NCI-H2227 (cell line): ENCODE data around the gene MAPRE2.

Experiments
- DNase-seq: peaks from one replicate; lab custom pipeline; 2025; ENCODE audit not compliant: unreplicated experiment; lab: John Stamatoyannopoulos, UW

The MAPRE2 gene

DNA sequence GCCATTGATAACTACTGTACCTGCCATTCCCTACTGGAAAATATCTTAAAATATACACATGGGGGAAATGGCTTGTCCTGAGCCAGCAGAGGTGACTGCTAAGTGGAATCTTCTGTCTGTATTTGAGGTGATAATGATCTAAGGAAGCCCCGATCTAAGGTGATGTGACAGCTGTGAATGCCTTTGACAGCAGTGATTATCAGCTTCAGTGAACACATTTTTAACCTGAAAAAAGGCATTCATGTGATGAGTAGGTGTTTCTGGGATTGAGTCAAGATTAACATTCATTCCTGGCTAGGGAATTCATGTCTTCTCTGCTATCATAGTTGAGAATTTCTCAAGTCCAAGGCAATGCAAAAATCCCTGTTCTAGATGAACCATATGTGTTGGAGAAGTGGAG is 9.1 kb upstream of the MAPRE2 start:
- no peak for DNase-seq

GRCh38 chr18:35038029-35038428 is 3.2 kb upstream of the MAPRE2 start:
- DNase-seq = no peak

DNA sequence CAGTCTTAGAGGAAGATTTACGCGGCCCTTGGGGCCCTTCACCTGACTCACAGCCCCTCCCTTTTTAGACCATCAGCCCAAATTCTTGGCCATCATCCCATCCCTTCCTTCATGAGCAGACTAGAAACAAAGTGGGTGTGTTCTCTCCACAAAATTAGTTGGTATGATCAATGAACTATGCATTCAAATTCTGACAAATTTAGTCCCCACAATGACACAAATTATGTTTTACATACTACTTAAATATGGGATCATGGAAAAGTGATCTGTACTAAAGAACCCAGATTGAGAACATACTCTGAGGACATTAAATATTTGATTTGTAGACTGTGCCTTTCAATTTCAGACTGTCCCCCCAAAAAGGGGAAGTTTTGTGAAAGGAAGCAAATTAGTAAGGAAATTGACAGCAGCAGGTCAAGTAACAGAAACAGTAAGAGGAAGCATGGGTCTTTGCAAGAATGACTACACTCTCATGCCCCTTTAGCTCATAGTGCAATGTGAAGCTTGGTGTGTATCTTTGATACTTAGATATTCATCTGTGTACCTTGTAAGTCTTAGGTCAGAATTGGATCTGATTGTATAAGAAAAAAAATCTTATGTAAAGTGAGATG is 2.2 kb upstream of the MAPRE2 start:
- no peak for DNase-seq

- no peak for DNase-seq
Observed at GRCh38 chr18:35040638-35040987, 600 bp upstream of the MAPRE2 start.

- DNase-seq = peak; percentile 63
Observed at GRCh38 chr18:35041815-35042387, 688 bp downstream of the MAPRE2 start.

GRCh38 chr18:35042389-35043071 is 1.3 kb downstream of the MAPRE2 start:
- no peak for DNase-seq

DNA sequence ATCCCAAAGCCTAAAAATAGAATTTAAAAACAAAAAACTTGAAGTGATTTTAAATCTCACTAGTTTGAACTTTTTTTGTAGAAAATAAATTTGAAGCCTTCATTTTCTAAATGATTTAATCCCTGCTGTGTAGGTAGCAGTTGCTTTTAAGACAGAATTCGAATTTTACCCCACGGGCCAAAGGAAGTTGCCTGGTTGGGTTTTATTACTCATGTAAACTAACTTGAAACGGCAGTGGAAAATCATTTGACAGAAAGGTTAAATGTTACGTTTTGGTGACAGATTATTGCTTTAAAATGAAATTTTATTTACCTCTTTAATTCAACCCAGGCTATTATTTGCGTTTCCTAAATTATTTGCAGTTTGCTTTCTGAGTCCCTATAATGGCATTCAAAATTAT is 2.0 kb downstream of the MAPRE2 start:
- DNase-seq = no peak

DNA sequence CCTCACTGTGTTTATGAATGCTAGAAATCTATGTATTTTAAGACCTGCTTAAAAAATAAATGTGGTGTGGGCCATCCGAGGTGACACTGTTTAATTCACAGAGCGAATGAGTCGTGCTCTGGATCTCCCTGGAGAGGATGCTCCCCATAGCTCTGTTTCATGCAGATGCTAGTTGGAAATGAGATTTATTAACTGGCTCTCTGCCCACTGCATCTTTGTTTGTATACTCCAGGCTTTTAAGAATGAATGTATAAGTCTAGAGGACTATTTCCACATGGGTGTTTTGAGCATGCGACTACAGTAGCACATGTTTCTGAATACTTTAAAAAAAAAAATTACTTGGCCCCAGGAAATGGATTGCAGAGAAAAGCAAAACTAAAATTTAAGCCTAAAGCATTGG is 3.9 kb downstream of the MAPRE2 start:
- DNase-seq = no peak

GRCh38 chr18:35045806-35046205 is 4.6 kb downstream of the MAPRE2 start:
- no peak for DNase-seq

DNA sequence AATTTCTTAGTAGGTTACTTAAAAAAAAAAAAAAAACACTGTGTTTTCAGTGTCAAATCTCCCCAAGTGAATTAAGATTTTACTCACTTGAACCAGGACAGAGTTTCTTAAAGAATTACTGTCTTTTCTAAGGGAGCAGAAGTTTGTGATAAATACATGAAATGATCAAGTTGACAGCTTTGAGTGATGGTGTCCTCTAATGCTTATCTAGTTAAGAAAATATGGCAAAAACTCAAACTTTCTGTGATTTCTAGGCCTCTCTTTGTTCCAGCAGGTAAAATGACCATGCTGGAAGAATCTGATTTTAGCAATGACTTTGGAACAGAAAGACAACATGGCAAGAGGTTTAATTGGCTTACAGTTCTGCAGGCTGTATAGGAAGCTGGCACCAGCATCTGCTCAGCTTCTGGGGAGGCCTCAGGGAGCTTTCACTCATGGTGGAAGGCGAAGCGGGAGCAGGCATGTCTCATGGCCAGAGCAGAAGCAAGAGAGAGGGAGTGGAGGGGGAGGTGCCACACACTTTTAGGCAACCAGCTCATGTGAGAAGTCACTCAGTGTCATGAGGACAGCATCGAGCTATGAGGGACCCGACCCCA is 6.6 kb downstream of the MAPRE2 start:
- no peak for DNase-seq

DNA sequence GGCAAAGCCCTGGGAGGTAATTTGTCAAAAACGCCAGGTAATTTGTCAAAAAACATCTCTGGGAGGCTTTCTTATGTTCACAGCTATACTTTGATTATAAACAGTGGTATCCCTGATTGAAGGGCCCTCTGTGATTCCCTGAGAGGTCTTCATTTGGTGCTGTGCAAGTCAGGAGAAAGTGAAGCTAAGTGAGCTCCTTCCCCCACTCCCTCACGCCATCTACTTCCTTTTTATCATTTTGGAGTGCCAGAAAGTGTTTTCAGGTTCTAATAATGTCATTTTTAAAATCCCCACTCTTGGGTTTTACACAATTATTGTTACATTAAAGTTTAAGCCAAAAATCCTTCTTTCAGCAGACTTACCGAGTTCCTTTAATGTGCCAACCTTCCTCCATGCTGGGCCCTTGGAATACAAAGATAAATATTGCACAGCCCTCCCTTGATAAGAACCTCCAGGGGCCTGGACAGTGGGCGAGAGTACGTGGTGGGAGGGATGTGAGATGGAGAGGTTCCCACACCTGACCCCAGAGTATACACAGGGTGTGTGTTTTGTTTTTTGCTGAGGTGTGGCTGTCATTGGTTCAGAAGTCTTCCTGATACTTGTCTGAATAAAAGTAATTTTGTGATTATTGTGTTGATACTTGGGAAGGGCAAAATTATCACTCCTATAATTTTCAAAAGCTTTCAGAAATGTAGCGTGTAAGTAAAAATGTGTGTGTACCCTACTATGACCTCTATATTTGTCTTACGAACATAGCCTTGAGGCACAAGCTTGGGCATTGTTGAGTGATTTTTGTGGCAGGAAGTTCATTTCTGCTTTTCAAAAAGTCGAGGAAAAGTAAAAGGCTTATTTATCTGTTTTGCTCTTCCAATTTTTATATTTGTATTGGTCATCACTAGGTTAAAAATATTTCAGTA is 8.2 kb downstream of the MAPRE2 start:
- DNase-seq = no peak

DNA sequence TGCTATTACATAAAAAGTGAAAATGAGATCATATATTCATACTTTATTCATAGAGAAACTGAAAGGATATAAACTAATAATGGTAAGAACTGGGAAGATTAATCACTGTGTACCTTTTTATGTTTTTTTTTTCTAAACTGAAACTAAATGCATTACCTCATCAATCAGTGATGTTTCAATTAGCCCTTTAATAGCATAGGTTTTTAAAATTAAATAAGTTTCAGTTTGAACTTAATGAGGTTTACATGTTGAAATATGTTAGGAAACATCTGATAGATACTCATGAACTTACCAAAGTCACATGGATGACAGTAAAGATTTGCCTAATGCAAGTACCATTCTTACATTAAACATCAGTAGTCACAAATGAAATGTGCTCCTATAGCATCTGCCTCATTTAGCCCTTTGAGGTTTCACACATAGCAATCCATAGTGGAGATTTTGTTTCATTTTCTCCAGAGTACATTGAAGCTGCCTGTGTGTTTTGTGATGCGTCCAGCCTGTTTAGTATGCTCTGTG is 8.9 kb downstream of the MAPRE2 start:
- no peak for DNase-seq

GRCh38 chr18:35050705-35051195 is 9.5 kb downstream of the MAPRE2 start:
- no peak for DNase-seq

- no peak for DNase-seq
Observed at GRCh38 chr18:35051641-35052377, 10.6 kb downstream of the MAPRE2 start.

GRCh38 chr18:35054401-35054800 is 13.2 kb downstream of the MAPRE2 start:
- DNase-seq = no peak

DNA sequence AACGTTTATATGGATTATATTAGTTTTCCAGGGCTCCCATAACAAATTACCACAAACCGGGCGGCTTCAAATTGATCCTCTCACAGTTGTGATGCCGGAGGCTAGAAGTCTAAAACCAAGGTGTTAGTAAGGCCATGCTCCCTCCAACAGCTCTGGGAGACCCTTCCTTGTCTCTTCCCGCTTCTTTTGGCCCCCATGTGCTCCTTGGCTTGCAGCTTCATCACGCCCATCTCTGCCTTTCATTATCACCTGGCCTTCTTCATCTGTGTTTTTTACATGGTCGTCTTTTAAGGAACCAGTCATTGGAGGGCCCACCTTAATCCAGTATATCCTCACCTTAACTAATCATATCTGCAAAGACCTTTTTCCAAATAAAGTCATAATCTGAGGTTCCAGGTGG is 13.9 kb downstream of the MAPRE2 start:
- no peak for DNase-seq

GRCh38 chr18:35055726-35056125 is 14.5 kb downstream of the MAPRE2 start:
- DNase-seq = no peak

GRCh38 chr18:35059280-35059927 is 18.2 kb downstream of the MAPRE2 start:
- no peak for DNase-seq

DNA sequence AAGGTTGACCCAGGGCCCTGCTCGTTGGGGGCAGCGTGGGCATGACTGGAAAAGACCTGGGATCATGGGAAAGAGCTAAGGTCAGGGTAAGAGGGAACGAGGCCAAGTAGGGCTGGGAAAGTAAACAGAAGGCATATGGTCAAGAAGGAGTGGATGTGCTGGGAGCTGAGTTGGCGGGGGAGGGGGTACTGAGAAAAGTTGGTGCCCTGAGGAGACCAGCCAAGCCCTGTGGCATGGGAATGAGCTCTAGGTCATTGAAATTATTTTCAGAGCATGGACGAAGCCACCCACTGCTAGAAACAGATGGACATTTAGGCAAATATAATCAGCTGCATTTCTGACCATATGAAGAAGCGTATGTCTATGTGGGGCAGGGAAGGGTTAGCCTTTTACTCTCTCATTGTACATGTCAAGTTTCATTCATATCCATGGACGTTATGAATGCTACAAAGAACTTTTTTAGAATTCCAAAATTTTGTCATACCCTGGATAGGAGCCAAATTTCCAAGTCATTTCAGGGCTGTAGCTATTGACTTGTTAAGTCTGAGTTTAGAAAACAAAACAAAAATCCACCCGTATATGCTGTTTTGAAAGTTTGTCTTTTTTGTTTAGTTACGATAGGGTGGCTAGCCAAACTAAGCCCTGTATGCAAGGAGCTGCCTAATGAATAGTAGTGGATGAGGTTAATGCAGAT is 19.1 kb downstream of the MAPRE2 start:
- DNase-seq = no peak
